ENCODE measurements around the gene LRP1B. TPM values are rescaled to one million over a fixed set of nuclear protein-coding genes. Genes with fewer than 3 reads are reported as not detected.

LRP1B gene
- total RNA-seq, 1 experiment from 2014 or later: 0.08 TPM

DNA sequence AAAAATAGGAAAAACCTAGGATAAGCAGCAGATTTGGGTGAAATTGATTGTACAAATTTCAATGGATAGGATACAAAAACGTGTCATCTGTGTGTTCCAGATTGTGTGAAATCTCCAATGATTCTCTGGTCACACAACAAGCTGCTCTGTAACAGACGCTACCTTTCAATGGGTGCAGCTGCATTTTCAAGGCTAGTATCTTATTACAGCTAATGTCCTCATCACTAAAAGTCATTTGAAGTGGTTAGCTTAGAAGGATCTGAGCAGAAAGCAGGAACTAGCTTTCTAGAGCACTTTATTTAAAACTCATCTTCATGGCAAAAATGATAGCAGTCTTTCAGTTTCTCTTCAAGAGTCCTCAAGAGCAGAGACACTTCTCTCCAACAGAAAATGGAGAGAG is 364.6 kb downstream of the LRP1B start:
- H3K36me3 ChIP-seq: no peaks in the 10 kb centered on the region
- no peak for DNase-seq (ENCODE audit: low read depth in 1 of 2, low spot score in 2 of 2)
- no peak overlapping the region for H3K27ac ChIP-seq
- H3K4me1 ChIP-seq (replicated peaks): peaks cover 15% of the 10 kb centered on the region
- H3K27me3 ChIP-seq (replicated peaks): no peaks in the 10 kb centered on the region
- H3K4me3 ChIP-seq: no peak overlapping the region
- no peaks in the 10 kb centered on the region for H3K9me3 ChIP-seq (replicated peaks)

DNA sequence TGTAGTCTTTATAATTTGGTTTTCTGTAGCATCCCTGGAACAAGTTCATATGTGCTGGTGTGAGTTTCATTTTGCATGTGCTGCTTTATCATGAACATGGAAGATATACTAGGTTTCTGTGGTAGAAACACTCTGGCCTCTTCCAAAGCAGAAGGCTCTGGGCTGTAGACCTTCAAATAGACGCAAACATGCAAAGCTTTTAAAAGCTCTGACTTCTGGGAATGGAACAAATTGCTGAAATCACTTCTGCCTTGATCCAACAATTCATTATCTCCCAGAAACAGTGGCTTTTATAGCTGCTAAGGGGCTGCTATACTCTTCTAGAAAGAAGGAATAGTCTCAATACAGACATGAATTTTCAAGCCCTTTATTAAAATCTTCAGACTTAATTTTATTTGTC is 382.2 kb downstream of the LRP1B start:
- H3K27ac ChIP-seq: no peak overlapping the region
- H3K27me3 ChIP-seq (replicated peaks): no peaks in the 10 kb centered on the region

DNA sequence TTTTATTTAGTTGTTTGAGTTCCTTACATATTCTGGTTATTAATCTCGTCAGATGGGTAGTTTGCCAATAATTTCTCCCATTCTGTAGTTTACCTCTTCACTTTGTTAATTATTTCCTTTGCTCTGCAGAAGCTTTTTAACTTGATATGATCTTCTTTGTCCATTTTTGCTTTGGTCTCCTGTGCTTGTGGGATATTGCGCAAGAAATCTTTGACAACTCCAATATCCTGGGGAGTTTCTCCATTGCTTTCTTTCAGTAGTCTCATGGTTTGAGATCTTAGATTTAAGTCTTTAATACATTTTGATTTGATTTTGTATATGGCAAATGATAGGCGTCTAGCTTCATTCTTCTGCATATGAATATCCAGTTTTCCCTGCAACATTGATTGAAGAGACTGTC is 389.2 kb downstream of the LRP1B start:
- Histone ChIP-seq H3K27ac (no peak overlapping the region), H3K4me1 (replicated peaks) (no peaks in the 10 kb centered on the region)

More for the DNA sequence above, 382.2 kb downstream of the LRP1B start:
- no peak for DNase-seq (ENCODE audit: low read depth in 1 of 2, low spot score in 2 of 2)
- H3K9me3 ChIP-seq (replicated peaks): no peaks in the 10 kb centered on the region
- H3K4me1 ChIP-seq (replicated peaks): no peaks in the 10 kb centered on the region
- no peaks in the 10 kb centered on the region for H3K36me3 ChIP-seq
- no peak overlapping the region for H3K4me3 ChIP-seq

DNA sequence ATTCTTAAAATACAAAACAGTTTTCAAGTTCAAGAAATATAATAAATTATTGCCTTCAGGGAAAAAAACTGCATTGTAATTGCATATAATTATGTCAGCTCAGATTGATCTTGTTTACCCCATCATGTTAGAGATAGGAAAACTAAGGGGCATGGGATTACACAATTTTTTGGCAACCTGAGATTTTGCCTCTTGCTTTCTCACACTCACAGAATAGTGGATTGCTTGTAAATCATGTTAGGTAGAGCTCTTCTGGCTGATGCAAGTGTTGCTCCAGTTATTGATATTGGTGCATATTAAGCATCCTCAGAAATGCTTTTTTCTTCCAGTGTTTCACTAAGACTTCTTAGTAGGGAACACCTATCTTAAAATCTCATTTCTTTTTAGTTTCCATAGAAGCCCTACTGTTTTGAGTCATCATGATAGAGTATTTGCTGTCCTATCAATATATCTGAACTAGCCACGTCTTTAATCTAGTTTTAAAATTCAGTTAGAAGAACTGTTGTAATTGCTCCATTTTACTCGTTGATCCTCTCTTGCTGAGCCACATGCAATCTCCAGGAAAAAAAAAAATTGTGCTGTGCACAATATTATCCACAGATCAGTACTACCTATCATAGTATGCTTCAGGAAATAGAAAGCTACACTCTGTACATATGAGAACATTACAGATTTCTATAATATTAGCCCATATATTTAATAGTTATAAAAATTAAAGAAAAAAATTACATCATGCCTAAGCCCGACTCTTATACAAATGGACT is 393.1 kb downstream of the LRP1B start:
- H3K27ac ChIP-seq: no peak overlapping the region
- no peaks in the 10 kb centered on the region for H3K36me3 ChIP-seq
- H3K27me3 ChIP-seq (replicated peaks): no peaks in the 10 kb centered on the region
- H3K9me3 ChIP-seq (replicated peaks): no peaks in the 10 kb centered on the region
- no peaks in the 10 kb centered on the region for H3K4me1 ChIP-seq (replicated peaks)
- no peak for DNase-seq (ENCODE audit: low read depth in 1 of 2, low spot score in 2 of 2)
- no peak overlapping the region for H3K4me3 ChIP-seq

More for the DNA sequence above, 389.2 kb downstream of the LRP1B start:
- Histone ChIP-seq H3K4me3 (no peak overlapping the region), H3K27me3 (replicated peaks) (no peaks in the 10 kb centered on the region), H3K36me3 (no peaks in the 10 kb centered on the region), H3K9me3 (replicated peaks) (no peaks in the 10 kb centered on the region)
- DNase-seq (ENCODE audit: low read depth in 1 of 2, low spot score in 2 of 2): no peak

DNA sequence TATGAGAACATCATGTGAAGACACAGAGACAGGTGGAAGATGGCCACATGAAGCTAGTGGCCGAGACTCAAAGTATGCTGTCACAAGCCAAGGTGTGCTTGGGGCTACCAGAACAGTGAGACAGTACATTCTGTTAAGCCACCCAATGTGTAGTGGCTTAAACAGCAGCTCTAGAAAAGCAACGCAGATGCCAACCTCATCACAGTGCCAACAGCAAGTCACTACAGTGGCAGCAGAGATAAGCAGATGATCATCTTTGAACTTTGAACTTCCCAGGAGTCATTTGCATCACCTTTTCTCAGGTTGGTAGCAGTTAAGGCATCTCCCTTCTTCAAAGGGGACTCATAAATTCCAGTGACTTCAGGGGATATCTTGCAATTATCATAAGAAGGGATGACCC is 394.4 kb downstream of the LRP1B start:
- no peaks in the 10 kb centered on the region for H3K4me1 ChIP-seq (replicated peaks)
- no peaks in the 10 kb centered on the region for H3K36me3 ChIP-seq
- no peaks in the 10 kb centered on the region for H3K9me3 ChIP-seq (replicated peaks)
- H3K27me3 ChIP-seq (replicated peaks): no peaks in the 10 kb centered on the region
- no peak overlapping the region for H3K27ac ChIP-seq
- H3K4me3 ChIP-seq: no peak overlapping the region
- no peak for DNase-seq (ENCODE audit: low read depth in 1 of 2, low spot score in 2 of 2)

DNA sequence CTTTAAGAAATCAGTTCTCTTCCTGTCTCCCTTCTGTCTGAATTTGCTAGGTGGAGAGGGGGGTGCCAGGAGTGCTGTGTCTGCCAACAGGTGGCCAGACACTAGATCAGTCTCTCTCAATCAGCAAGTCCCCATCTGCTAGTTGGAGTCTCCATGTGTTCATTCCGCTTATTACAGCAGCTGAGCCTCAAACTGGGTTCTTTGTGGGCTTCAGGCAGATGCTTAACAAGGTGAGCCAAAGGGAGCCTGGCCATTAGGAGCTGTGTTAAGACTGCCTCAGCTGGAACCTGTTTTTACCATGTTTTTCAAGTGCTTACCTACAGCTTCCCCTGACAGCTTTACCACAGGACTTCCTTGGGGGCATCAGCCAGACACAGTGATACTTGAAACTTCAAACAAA is 401.9 kb downstream of the LRP1B start:
- H3K4me1 ChIP-seq (replicated peaks): no peaks in the 10 kb centered on the region
- no peak overlapping the region for H3K27ac ChIP-seq
- H3K9me3 ChIP-seq (replicated peaks): no peaks in the 10 kb centered on the region
- no peak for DNase-seq (ENCODE audit: low read depth in 1 of 2, low spot score in 2 of 2)
- H3K36me3 ChIP-seq: no peaks in the 10 kb centered on the region
- H3K27me3 ChIP-seq (replicated peaks): no peaks in the 10 kb centered on the region
- no peak overlapping the region for H3K4me3 ChIP-seq

DNA sequence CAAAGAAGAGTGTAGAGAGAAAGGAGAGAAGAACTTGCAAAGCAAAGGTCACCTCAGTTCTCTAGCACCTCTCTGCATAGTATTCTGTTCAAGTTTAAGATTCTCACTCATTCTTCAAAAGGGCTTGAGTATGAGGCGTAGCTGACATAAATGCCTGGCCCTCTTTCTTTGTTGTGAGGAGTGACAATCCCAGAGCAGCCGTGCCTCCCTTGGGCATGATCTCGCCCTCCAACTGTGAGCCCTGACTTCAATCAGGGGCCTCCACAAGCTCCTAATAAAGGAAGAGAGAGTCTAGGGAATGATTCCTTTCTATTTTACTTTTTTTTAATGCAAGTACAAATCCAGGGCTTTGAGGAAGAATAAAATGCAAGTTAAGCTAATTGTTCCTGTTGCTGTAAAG is 402.7 kb downstream of the LRP1B start:
- no peaks in the 10 kb centered on the region for H3K36me3 ChIP-seq
- H3K27me3 ChIP-seq (replicated peaks): no peaks in the 10 kb centered on the region
- H3K4me3 ChIP-seq: no peak overlapping the region
- H3K27ac ChIP-seq: no peak overlapping the region
- H3K4me1 ChIP-seq (replicated peaks): no peaks in the 10 kb centered on the region
- no peak for DNase-seq (ENCODE audit: low read depth in 1 of 2, low spot score in 2 of 2)
- H3K9me3 ChIP-seq (replicated peaks): no peaks in the 10 kb centered on the region

DNA sequence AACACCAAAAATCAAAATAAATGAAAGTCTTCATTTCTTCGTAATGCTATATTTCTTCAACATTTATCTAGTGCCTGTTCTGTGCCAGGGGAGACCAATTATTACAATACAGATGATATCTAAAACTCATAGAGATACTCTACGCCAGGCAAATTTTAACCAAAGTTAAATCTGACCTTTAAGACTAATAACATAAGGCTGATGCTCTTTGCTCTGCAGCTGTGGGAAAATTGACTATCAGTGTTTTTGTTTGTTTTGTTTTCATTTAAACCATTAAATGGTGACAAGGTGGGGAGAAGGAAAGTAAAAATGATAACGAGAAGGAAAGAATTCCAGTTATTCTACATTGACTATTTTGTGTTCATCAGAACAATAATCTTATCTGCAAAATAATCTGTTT is 406.4 kb downstream of the LRP1B start:
- Histone ChIP-seq H3K27me3 (replicated peaks) (no peaks in the 10 kb centered on the region), H3K36me3 (no peaks in the 10 kb centered on the region), H3K27ac (no peak overlapping the region), H3K9me3 (replicated peaks) (no peaks in the 10 kb centered on the region), H3K4me3 (no peak overlapping the region), H3K4me1 (replicated peaks) (no peaks in the 10 kb centered on the region)
- DNase-seq (ENCODE audit: low read depth in 1 of 2, low spot score in 2 of 2): no peak

DNA sequence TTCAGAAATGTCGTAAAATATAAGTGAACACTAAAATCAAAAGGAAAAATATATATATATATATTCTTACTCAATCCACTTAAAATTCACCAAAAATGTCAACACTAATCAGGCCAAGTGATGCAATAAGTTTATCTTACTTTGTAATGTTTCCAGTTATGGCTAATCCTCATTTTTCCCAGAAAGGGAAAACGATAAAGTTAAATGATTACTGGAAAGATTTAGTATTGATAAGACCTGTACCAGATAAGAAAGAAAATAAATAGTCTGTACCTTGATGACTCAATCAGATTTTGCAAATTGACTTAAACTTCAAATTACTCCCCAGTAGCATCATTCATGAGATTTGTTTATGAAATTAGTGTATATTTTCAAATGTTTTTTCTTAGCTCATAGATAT is 407.0 kb downstream of the LRP1B start:
- no peaks in the 10 kb centered on the region for H3K36me3 ChIP-seq
- H3K9me3 ChIP-seq (replicated peaks): no peaks in the 10 kb centered on the region
- no peak overlapping the region for H3K4me3 ChIP-seq
- no peak for DNase-seq (ENCODE audit: low read depth in 1 of 2, low spot score in 2 of 2)
- no peak overlapping the region for H3K27ac ChIP-seq
- no peaks in the 10 kb centered on the region for H3K27me3 ChIP-seq (replicated peaks)
- H3K4me1 ChIP-seq (replicated peaks): no peaks in the 10 kb centered on the region

DNA sequence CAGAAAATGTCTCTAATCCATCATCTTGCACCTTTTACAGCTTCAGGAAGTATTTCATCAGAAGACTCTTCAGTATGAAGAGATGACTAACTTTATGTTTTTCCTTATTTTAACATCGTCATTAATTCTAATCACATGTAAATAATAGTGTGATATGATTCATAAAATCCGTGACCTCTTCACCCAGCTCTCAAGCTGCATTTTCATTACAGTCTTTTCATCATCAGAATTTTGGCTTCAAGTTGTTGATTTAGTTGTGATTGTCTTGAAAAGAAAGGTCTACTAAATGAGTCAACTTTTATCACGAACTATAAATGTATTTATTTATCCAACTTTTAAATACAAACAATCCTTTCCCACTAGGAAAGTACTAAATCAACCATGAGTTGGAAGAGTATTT is 410.3 kb downstream of the LRP1B start:
- H3K27me3 ChIP-seq (replicated peaks): no peaks in the 10 kb centered on the region
- no peaks in the 10 kb centered on the region for H3K36me3 ChIP-seq
- H3K4me1 ChIP-seq (replicated peaks): no peaks in the 10 kb centered on the region
- no peak overlapping the region for H3K27ac ChIP-seq
- H3K4me3 ChIP-seq: no peak overlapping the region
- no peak for DNase-seq (ENCODE audit: low read depth in 1 of 2, low spot score in 2 of 2)
- H3K9me3 ChIP-seq (replicated peaks): no peaks in the 10 kb centered on the region

DNA sequence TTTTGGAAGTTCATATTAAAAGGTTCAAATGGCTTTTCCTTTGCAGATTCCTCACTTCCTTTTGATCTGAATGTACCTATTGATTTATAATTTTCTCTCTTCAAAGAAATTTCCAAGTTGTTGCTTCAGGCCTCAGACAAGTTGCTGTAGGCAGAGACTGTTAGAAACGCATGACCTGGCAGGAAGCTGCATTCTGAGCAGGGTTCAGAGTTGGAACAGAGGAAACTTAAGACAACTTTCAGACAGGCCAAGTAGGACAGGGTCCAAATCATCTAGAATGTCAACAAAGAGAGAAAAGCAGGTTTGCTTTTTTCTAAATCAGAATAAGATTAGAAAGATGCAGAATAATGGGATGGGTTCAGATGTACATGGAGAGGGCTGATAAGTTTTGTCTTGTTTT is 416.3 kb downstream of the LRP1B start:
- DNase-seq (ENCODE audit: low read depth in 1 of 2, low spot score in 2 of 2): no peak
- Histone ChIP-seq H3K9me3 (replicated peaks) (no peaks in the 10 kb centered on the region), H3K4me3 (no peak overlapping the region), H3K27ac (no peak overlapping the region), H3K36me3 (no peaks in the 10 kb centered on the region), H3K27me3 (replicated peaks) (no peaks in the 10 kb centered on the region), H3K4me1 (replicated peaks) (no peaks in the 10 kb centered on the region)

DNA sequence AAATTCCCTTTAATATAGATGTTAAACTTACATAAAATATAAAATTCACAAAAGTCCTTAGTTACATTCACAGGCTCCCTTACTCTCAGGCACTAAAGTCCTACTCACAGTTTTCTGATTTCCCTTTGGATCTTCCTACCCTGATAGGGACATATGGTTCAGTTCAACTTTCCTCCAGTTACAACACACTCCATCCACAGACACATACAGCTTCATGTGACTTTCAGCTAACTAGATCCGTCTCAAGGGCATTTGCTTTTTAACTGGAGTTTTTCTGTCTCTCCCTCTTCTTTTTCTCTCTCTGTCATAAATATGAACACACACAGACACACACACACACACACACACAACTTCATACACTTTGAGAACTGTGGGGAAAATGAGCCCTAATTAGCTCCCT is 419.2 kb downstream of the LRP1B start:
- Histone ChIP-seq H3K36me3 (no peaks in the 10 kb centered on the region), H3K9me3 (replicated peaks) (no peaks in the 10 kb centered on the region), H3K4me1 (replicated peaks) (no peaks in the 10 kb centered on the region), H3K4me3 (no peak overlapping the region), H3K27ac (no peak overlapping the region), H3K27me3 (replicated peaks) (no peaks in the 10 kb centered on the region)
- DNase-seq (ENCODE audit: low read depth in 1 of 2, low spot score in 2 of 2): no peak

DNA sequence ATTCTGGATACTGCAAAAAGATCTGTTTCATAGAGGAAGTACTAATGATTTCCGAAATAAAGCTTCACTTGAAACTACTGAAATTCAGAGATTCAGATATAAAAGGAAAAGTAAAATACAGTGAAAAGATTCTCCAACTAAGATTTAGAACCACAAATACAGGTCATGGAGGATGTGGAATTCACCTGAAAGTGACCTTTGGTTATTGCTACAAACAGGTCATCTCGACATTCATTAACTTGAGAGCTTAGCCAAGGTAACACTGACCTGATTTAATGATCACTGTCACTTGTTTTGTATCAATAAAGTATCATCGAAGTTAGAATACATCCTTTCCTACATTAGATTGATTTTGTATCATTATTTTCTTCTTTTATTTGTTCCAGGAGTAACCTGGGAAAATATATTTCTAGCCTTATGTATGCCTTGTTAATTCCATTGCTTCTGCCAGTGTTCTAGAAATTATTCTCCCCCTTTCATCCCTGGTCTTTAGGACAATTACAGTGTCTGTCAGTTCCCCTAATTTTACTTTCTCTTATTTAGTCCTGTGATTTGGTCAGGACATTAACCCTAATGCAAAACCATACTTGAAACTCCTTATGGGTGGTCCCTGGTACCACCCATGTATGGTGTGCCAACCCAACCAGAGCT is 420.1 kb downstream of the LRP1B start:
- Histone ChIP-seq H3K4me1 (replicated peaks) (no peaks in the 10 kb centered on the region), H3K9me3 (replicated peaks) (no peaks in the 10 kb centered on the region), H3K27ac (no peak overlapping the region), H3K36me3 (no peaks in the 10 kb centered on the region), H3K27me3 (replicated peaks) (no peaks in the 10 kb centered on the region; the same call in 1 of the 2 replicates), H3K4me3 (no peak overlapping the region)
- DNase-seq (ENCODE audit: low read depth in 1 of 2, low spot score in 2 of 2): no peak

DNA sequence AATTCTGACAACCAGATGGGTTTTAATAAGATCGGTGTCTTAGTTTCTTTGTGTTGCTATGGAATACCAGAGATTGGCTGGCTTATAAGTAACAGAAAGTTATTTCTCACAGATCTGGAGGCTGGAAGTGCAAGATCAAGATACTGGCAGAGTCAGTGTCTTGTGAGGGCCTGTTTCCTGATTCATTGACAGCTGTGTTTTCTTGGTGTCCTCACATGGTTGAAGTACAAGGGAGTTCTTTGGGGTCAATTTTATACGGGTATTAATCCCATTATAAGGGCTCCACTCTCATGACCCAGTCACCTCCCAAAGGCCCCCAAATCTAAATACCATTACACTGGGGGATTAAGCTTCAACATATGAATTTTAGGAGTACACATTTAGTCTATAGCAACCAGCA is 421.1 kb downstream of the LRP1B start:
- Histone ChIP-seq H3K27ac (no peak overlapping the region), H3K27me3 (replicated peaks) (no peaks in the 10 kb centered on the region; the same call in 1 of the 2 replicates), H3K36me3 (no peaks in the 10 kb centered on the region), H3K4me3 (no peak overlapping the region), H3K4me1 (replicated peaks) (no peaks in the 10 kb centered on the region), H3K9me3 (replicated peaks) (no peaks in the 10 kb centered on the region)
- no peak for DNase-seq (ENCODE audit: low read depth in 1 of 2, low spot score in 2 of 2)
